Esophagus muscularis mucosa (tissue), 4 donors: Measurements from ENCODE around the gene TMEM108. TPM values are rescaled to one million over a fixed set of nuclear protein-coding genes. Genes with fewer than 3 reads are reported as not detected.

Source experiments
- DNase-seq: peaks from one replicate; pipeline ENCODE4 v3.0.0-alpha.2; 2017; ENCODE audit errors: extremely low spot score
- H3K27ac ChIP-seq, 4 donors: fragments of 200-600 bp; sonication (generic); replicated peaks in 1 of 4; 1 replicate in 3 of 4; 2 replicates in 1 of 4; pipeline ENCODE4 v1.5.1; 2016 to 2019; ENCODE audit warnings: mild to moderate bottlenecking in 1 of 4
- H3K27me3 ChIP-seq, 4 donors: fragments of 200-600 bp; sonication (generic); one replicate each; pipeline versions ENCODE4 v1.5.1 to v1.6.0; 2016 to 2019
- H3K36me3 ChIP-seq, 4 donors: fragments of 200-600 bp; sonication (generic); one replicate each; pipeline ENCODE4 v1.5.1; 2016 to 2019
- H3K4me1 ChIP-seq, 4 donors: fragments of 200-600 bp; sonication (generic); one replicate each; pipeline ENCODE4 v1.5.1; 2016 to 2019
- H3K4me3 ChIP-seq, 4 donors: fragments of 200-600 bp; sonication (generic); 1 replicate in 2 of 4; 2 replicates in 2 of 4; pipeline ENCODE4 v1.5.1; 2016 to 2019; ENCODE audit warnings: mild to moderate bottlenecking in 4 of 4, moderate library complexity in 1 of 4
- H3K9me3 ChIP-seq, 4 donors: fragments of 200-600 bp; sonication (generic); 1 replicate in 3 of 4; 2 replicates in 1 of 4; pipeline ENCODE4 v1.5.1; 2016 to 2019
- CTCF ChIP-seq, 3 experiments: fragments of 200-600 bp in 2 of 3; fragments of 450-650 bp in 1 of 3; sonication (generic) in 2 of 3; IDR thresholded peaks; one replicate each; pipeline ENCODE4 v1.5.1; 2017 to 2019; ENCODE audit warnings: antibody characterized with exemption in 3 of 3, mild to moderate bottlenecking in 2 of 3, moderate library complexity in 1 of 3
- EP300 ChIP-seq: sonication (generic); formaldehyde crosslinking; IDR thresholded peaks from one replicate; pipeline ENCODE4 v1.6.1; 2017; ENCODE audit warnings: antibody characterized with exemption
- POLR2A ChIP-seq: fragments of 450-650 bp; IDR thresholded peaks from one replicate; pipeline ENCODE4 v1.6.1; 2017; ENCODE audit warnings: antibody characterized with exemption, moderate library complexity, mild to moderate bottlenecking, low read depth
- POLR2AphosphoS5 ChIP-seq, 2 donors: sonication (generic); formaldehyde crosslinking; IDR thresholded peaks; one replicate each; pipeline ENCODE4 v1.6.1; 2017; ENCODE audit warnings: antibody characterized with exemption in 2 of 2
- WGBS: methylation state at CpG from one replicate; pipeline ENCODE4 v1.1.5; 2018; 5-methylcytosine and 5-hydroxymethylcytosine counted together
- intact Hi-C: fragments of 100-400 bp; cut with DNase I; formaldehyde crosslinking; loops from one replicate; pipeline ENCODE4 v1.15.1; 2023
- total RNA-seq, 4 donors: library from RNA; depleted of rRNA; stranded (reverse); fragments of >200 nt; gene quantifications; one replicate each; pipeline versions ENCODE4 v1.1.0 to v1.2.1, GENCODE V29; 2016

Gene TMEM108
- total RNA-seq, 4 donors from 2014 or later: 8.6 to 12.1 (median 11.2) TPM

- no peak overlapping the region for H3K4me3 ChIP-seq
- DNase-seq: no peak
- no peaks in the 10 kb centered on the region for H3K27me3 ChIP-seq
- H3K9me3 ChIP-seq: peaks cover 0 to 8% (median 0%) of the 10 kb centered on the region in 4 donors
- intact Hi-C loops: no loop called here
- H3K4me1 ChIP-seq: peaks cover 0 to 14% (median 7%) of the 10 kb centered on the region in 4 donors
- peaks cover 0 to 8% (median 4%) of the 10 kb centered on the region in 4 donors for H3K36me3 ChIP-seq
- 90% methylated on average over 4 of the region's 4 CpGs for WGBS
- no peak overlapping the region for H3K27ac ChIP-seq
- no peak for TF ChIP-seq EP300
- no peak for TF ChIP-seq POLR2AphosphoS5 (IDR thresholded peaks at IDR 0.05)
- no peak for TF ChIP-seq POLR2A
- TF ChIP-seq CTCF (IDR thresholded peaks at IDR 0.05): no peak
Observed at GRCh38 chr3:133390715-133391114, 352.5 kb downstream of the TMEM108 start.

GRCh38 chr3:133393204-133393603 is 355.0 kb downstream of the TMEM108 start:
- no peak overlapping the region for H3K27ac ChIP-seq
- H3K36me3 ChIP-seq: peaks cover 0 to 14% (median 4%) of the 10 kb centered on the region in 4 donors
- H3K4me1 ChIP-seq: peaks cover 0 to 14% (median 7%) of the 10 kb centered on the region in 4 donors
- intact Hi-C loops: no loop called here
- WGBS: 67% methylated on average over 1 of the region's 1 CpG
- peaks cover 0 to 8% (median 0%) of the 10 kb centered on the region in 4 donors for H3K9me3 ChIP-seq
- DNase-seq: no peak
- no peak overlapping the region for H3K4me3 ChIP-seq
- TF ChIP-seq EP300 (no peak), POLR2AphosphoS5 (IDR thresholded peaks at IDR 0.05) (no peak), CTCF (IDR thresholded peaks at IDR 0.05) (no peak), POLR2A (no peak)
- H3K27me3 ChIP-seq: no peaks in the 10 kb centered on the region

- Histone ChIP-seq H3K4me3 (no peak overlapping the region), H3K4me1 (peaks cover 0 to 14% (median 7%) of the 10 kb centered on the region in 4 donors), H3K9me3 (peaks cover 0 to 8% (median 0%) of the 10 kb centered on the region in 4 donors), H3K36me3 (peaks cover 0 to 14% (median 4%) of the 10 kb centered on the region in 4 donors), H3K27ac (peak overlapping the region in 1 of 4 donors; percentile 12), H3K27me3 (no peaks in the 10 kb centered on the region)
- intact Hi-C loops: no loop called here
- no peak for DNase-seq
- 60% methylated on average over 7 of the region's 7 CpGs for WGBS
- TF ChIP-seq POLR2AphosphoS5 (IDR thresholded peaks at IDR 0.05): no peak
- TF ChIP-seq POLR2A: no peak
- TF ChIP-seq CTCF (IDR thresholded peaks at IDR 0.05): no peak
Observed at GRCh38 chr3:133393691-133394474, 355.7 kb downstream of the TMEM108 start.

GRCh38 chr3:133394561-133395311 is 356.5 kb downstream of the TMEM108 start:
- Histone ChIP-seq H3K27me3 (no peaks in the 10 kb centered on the region), H3K4me3 (no peak overlapping the region), H3K4me1 (peaks cover 0 to 14% (median 7%) of the 10 kb centered on the region in 4 donors), H3K27ac (no peak overlapping the region), H3K9me3 (peaks cover 0 to 8% (median 0%) of the 10 kb centered on the region in 4 donors), H3K36me3 (peaks cover 0 to 14% (median 4%) of the 10 kb centered on the region in 4 donors)
- DNase-seq: no peak
- 75% methylated on average over 1 of the region's 1 CpG for WGBS
- no peak for TF ChIP-seq CTCF (IDR thresholded peaks at IDR 0.05)
- TF ChIP-seq POLR2A: no peak
- TF ChIP-seq POLR2AphosphoS5 (IDR thresholded peaks at IDR 0.05): no peak
- TF ChIP-seq EP300: no peak
- intact Hi-C loops: no loop called here
